Measurements from ENCODE around the gene OXSR1.

OXSR1 gene

DNA sequence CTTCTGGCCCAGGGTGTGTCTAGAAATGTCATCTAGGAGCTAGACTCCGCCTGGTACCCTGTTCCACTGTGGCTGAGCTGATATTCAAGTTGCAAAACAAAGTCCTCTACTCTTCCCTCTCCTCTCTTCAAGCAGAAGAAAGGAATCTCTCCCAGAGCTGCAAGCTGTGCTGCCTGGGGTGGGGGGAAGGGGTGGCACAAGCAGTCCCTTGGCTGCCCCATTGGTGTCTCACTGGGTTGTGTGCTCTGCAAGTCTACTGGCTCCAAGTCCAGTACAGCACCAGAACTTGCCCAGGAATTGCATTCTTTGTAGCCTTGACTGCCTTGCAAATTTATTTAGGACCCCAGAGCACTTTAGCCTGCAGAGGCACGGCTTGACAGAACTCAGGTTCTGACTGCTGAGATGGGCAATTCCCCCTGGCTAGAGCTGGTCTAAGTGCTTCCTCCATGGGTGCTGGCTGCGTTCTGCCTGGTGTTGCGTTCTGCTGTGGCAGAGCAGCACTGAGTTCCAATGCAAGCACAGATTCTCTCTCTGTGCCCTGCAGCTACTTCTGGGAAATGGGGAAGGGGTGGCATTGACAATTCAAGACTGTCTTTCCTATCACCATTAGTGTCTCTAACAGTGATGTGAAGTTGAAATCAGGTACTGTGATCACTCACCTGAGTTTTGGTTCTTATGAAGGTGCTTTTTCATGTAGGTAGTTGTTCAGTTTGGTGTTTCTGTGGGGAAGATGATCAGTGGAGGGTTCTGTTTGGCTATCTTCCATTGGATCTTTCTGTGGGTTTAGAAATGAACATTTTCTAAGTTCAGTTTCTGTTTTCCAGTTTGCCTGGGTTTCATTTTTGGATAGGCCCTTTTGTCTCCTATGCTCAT, 39.5 kb downstream of the OXSR1 start:
- H3K4me3 Mint-ChIP-seq: no peak overlapping the region
- no peaks in the 10 kb centered on the region for H3K27me3 Mint-ChIP-seq
- H3K27ac Mint-ChIP-seq: peak overlapping the region; percentile 40
- H3K4me1 Mint-ChIP-seq: peaks cover 47% of the 10 kb centered on the region
- no peaks in the 10 kb centered on the region for H3K9me3 Mint-ChIP-seq
- H3K36me3 Mint-ChIP-seq (ENCODE audit: low read depth): peaks cover 34% of the 10 kb centered on the region
- DNase-seq: no peak
- ATAC-seq: peak; percentile 17

DNA sequence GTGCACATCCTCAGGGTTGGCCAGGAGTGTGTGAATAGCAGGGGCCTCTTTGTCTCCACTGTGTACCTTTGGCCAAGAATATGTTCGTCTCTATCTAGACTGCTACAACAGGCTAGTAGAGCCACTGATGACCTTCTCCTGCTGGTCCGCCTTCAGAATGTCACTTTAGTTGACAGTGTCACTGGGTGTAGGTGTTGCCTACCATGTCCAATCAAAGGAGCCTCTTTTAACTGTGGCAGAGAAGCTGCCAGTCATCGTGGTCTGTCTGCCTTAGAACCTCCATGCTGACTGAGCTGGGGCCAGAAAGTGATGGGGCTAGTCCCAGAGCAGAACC, 40.1 kb downstream of the OXSR1 start:
- Mint-ChIP-seq H3K4me1 (peaks cover 53% of the 10 kb centered on the region), H3K27me3 (no peaks in the 10 kb centered on the region), H3K4me3 (no peak overlapping the region), H3K27ac (peak overlapping the region; percentile 40), H3K9me3 (no peaks in the 10 kb centered on the region), H3K36me3 (ENCODE audit: low read depth) (peaks cover 31% of the 10 kb centered on the region)
- DNase-seq (peak; percentile 25), ATAC-seq (peak; percentile 82)

DNA sequence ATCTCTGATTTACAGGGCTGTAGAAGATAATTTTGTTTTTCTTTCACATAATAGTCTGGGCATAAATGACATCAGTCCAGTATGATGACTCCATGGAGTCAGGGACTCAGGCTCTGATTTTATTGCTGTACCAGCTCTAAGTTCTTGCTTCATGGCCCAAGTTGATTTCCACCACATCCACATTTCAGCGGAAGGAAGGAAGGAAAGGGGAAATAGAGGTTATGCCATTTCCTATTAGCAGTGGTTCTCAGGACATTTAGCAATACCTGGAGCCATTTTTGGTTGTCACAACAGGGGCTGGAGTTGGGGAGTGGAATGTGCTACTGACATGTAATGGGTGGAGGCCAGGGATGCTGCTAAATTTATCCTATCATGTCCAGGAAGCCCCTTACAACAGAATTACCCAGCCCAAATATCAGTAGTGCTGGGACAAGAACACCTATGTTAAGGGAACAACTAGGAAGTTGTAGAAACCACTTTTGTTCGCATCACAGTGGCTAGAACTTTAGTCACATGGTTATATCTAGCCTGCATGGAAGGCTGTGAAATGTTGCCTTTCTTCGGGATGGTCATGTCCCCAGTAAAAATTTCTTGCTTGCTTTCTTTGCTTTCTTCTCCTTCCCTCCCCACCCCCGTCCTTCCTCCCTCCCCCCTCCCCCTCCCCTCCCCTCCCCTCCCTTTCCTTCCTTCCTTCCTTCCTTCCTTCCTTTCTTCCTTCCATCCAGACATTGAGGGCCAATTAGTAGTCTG, 42.1 kb downstream of the OXSR1 start:
- H3K27ac Mint-ChIP-seq: no peak overlapping the region
- ATAC-seq: no peak
- H3K36me3 Mint-ChIP-seq (ENCODE audit: low read depth): peaks cover 29% of the 10 kb centered on the region

DNA sequence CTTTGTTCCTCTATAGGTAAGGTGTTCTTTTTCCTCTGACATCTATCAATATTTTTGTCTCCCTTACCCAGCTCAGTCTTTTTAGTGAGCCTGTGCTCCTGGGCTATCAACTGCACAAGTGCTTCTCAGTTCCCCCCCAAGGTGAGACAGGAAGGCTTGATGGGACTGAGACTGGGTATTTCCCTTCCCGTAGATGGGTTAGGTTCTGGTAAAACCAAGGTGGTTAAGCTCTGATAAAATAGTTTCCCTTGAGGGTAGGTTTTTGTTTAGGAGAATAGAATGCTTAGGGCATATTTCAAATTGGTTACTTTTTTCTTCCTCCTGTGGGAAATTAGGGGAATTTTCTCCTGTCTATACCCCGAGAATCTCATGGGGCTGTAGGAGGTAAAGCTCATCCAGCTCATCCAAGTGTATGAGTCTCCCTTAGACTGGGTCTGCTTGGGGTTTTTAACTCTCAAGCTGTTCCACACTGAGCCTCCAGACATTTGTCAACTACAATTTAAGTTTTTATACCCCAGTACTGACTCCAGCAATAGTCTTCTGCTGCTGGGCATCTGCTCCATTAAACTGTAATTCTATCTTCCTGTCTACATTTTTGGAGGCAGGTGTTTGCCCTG, 44.9 kb downstream of the OXSR1 start:
- ATAC-seq (peak; percentile 78), DNase-seq (no peak)
- Mint-ChIP-seq H3K4me1 (peaks cover 74% of the 10 kb centered on the region), H3K36me3 (ENCODE audit: low read depth) (peaks cover 32% of the 10 kb centered on the region), H3K4me3 (no peak overlapping the region), H3K27me3 (no peaks in the 10 kb centered on the region), H3K9me3 (no peaks in the 10 kb centered on the region), H3K27ac (peak overlapping the region; percentile 44)

More for the DNA sequence above, 42.1 kb downstream of the OXSR1 start:
- DNase-seq: no peak
- Mint-ChIP-seq H3K27me3 (no peaks in the 10 kb centered on the region), H3K4me3 (no peak overlapping the region), H3K4me1 (peaks cover 67% of the 10 kb centered on the region), H3K9me3 (no peaks in the 10 kb centered on the region)

DNA sequence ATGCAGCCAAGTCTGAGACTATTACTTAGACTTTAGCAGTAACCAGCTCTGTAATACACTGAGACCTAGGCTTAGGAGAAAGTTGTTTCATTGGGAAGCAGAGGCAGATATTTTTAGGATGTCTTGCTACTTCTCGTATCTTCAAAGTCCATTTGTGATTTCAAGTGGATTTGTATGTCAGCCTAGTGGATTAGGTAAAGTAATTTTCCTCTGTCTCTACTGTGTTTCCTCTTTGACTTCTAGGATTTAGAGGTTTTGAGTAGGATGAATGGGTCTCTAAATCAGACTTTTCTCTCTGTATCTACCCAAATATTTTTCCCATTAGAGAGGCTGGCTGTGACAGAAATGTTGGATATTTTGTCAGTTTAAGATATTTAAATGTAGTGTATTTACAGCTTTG, 46.8 kb downstream of the OXSR1 start:
- H3K36me3 Mint-ChIP-seq (ENCODE audit: low read depth): peaks cover 41% of the 10 kb centered on the region
- no peaks in the 10 kb centered on the region for H3K9me3 Mint-ChIP-seq
- no peak overlapping the region for H3K4me3 Mint-ChIP-seq
- H3K4me1 Mint-ChIP-seq: peaks cover 57% of the 10 kb centered on the region
- H3K27ac Mint-ChIP-seq: no peak overlapping the region
- H3K27me3 Mint-ChIP-seq: no peaks in the 10 kb centered on the region
- DNase-seq (no peak), ATAC-seq (no peak)

DNA sequence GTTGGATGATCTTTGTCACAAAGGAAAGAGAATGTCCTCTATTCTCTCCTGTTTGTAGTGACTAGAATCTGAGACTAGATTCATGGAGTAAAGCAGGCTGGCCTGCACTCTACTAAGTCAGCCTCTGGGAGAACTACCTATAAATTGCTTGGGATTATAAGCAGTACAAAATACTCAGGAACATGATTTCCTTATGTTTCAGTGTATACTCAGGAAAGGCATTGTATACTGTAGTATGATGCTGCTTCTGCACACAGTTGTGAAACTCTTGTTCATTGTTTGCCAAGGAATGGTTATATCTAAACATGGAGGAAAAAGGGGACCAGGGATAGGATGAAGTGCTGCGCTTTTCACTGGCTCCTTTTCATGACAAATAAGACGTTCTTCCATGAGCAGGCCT, 49.2 kb downstream of the OXSR1 start:
- Mint-ChIP-seq H3K4me1 (peaks cover 42% of the 10 kb centered on the region), H3K27ac (no peak overlapping the region), H3K27me3 (no peaks in the 10 kb centered on the region), H3K4me3 (no peak overlapping the region), H3K36me3 (ENCODE audit: low read depth) (peaks cover 36% of the 10 kb centered on the region), H3K9me3 (no peaks in the 10 kb centered on the region)
- ATAC-seq: no peak
- no peak for DNase-seq

DNA sequence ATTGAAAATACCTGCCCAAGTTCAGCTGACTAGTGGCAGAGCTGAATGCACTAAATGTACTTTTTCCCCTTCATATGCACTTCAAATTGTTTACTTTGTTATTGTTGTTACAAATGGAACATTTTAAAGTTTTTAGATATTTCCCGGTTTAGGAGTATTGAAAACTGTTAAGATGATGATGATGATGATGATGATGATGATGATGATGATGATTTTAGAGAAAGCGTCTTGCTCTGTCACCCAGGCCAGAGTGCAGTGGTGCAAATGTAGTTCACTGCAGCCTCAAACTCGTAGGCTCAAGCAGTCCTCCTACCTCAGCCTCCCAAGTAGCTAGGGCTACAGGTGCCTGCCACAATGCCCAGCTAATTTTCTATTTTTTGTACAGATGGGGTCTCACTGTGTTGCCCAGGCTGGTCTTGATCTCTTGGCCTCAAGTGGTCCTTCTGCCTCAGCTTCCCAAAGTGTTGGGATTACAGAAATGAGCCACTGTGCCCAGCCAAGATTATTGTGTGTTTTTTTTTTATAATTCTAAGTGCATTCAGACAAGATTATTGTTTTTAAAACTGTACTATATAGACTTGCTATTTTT, 54.4 kb downstream of the OXSR1 start:
- no peak overlapping the region for H3K4me3 Mint-ChIP-seq
- no peaks in the 10 kb centered on the region for H3K9me3 Mint-ChIP-seq
- H3K27ac Mint-ChIP-seq: no peak overlapping the region
- peaks cover 8% of the 10 kb centered on the region for H3K4me1 Mint-ChIP-seq
- H3K36me3 Mint-ChIP-seq (ENCODE audit: low read depth): peaks cover 40% of the 10 kb centered on the region
- H3K27me3 Mint-ChIP-seq: no peaks in the 10 kb centered on the region
- no peak for DNase-seq
- no peak for ATAC-seq

DNA sequence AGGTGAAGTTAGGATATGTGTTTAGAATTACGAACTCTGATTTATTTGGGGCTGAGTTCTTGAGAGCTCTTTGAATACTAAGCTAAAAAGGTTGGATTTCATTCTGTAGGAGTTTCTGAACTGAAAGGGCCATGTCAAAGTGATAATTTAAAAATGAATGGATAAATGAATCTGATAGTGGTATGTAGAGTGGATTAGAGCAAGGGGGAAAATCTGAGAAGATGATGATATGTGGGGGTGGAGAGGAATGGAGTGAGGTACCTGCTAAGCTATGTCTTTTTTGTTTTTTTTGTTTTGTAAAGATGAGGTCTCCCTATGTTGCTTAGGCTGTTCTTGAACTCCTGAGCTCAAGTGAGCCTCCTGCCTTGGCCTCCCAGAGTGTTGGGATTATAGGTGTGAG, 55.7 kb downstream of the OXSR1 start:
- no peaks in the 10 kb centered on the region for H3K9me3 Mint-ChIP-seq
- ATAC-seq (no peak), DNase-seq (no peak)
- H3K4me1 Mint-ChIP-seq: peaks cover 10% of the 10 kb centered on the region
- no peak overlapping the region for H3K4me3 Mint-ChIP-seq
- H3K27me3 Mint-ChIP-seq: no peaks in the 10 kb centered on the region
- no peak overlapping the region for H3K27ac Mint-ChIP-seq
- peaks cover 49% of the 10 kb centered on the region for H3K36me3 Mint-ChIP-seq (ENCODE audit: low read depth)

DNA sequence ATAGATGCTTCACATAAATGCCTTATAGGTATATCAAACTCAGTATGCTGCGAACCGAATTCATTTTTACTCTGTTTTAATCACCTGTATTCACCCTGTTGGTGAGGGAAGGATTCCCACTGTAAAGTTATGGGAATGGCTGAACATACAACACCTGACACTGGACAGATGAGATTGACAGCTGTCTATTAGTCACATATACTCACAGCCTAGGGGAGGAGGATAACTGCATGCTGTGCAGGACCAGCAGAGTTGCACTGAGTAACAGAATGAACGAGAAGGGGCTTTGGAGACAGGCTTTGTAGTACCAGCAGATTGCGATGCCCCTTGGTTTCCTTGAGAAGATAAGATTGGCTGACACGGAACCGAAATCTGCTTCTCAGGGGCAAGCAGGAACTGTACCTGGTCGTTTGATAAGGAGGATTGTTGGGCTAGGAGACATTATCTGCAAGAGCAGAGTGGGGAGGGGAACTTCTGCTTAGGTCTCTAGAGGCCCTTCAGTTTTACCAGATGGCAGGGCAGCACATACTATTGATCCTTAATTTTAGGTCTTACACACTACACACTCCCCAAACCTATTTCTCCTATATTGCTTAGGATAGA, 56.8 kb downstream of the OXSR1 start:
- H3K9me3 Mint-ChIP-seq: no peaks in the 10 kb centered on the region
- no peak overlapping the region for H3K4me3 Mint-ChIP-seq
- H3K4me1 Mint-ChIP-seq: peaks cover 14% of the 10 kb centered on the region
- no peak overlapping the region for H3K27ac Mint-ChIP-seq
- ATAC-seq (no peak), DNase-seq (no peak)
- peaks cover 45% of the 10 kb centered on the region for H3K36me3 Mint-ChIP-seq (ENCODE audit: low read depth)
- H3K27me3 Mint-ChIP-seq: no peaks in the 10 kb centered on the region

DNA sequence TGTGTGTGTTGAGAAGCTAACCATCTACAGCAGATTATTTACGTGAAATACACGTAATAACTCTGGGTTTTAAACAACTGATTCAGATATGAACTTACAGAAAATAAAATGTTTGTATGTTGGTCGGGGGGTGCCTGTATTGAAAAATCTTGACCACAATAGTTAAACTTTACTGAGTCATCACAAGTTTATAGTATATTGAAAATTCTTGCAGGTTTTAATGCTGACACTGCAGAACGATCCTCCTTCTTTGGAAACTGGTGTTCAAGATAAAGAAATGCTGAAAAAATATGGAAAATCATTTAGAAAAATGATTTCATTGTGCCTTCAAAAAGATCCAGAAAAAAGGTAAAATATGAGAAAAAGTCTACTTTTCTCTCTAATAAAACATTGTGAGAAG, 59.0 kb downstream of the OXSR1 start:
- Mint-ChIP-seq H3K9me3 (no peaks in the 10 kb centered on the region), H3K27ac (no peak overlapping the region), H3K27me3 (no peaks in the 10 kb centered on the region), H3K4me3 (no peak overlapping the region), H3K4me1 (peaks cover 14% of the 10 kb centered on the region), H3K36me3 (ENCODE audit: low read depth) (peaks cover 51% of the 10 kb centered on the region)
- DNase-seq (no peak), ATAC-seq (no peak)

DNA sequence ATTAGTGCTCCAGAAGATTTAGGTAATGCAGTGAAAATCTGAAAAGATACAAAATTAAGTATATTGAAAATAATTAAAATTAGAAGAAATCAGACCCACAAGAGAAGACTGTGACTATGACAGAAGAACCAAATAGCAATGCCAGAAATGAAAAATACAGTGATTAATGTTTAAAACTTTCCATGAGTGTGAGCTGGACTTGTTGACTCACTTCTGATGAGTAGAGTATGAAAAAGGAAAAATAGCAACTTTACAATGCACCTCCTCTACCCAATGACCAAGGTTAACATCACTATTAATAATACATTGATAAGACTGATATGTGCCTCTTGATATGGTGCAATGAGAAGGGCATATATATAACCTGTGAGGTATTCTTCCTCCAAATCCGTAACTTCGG, 60.9 kb downstream of the OXSR1 start:
- DNase-seq (no peak), ATAC-seq (no peak)
- no peak overlapping the region for H3K4me3 Mint-ChIP-seq
- H3K27me3 Mint-ChIP-seq: no peaks in the 10 kb centered on the region
- no peaks in the 10 kb centered on the region for H3K9me3 Mint-ChIP-seq
- H3K36me3 Mint-ChIP-seq (ENCODE audit: low read depth): peaks cover 64% of the 10 kb centered on the region
- H3K4me1 Mint-ChIP-seq: peaks cover 8% of the 10 kb centered on the region
- no peak overlapping the region for H3K27ac Mint-ChIP-seq

DNA sequence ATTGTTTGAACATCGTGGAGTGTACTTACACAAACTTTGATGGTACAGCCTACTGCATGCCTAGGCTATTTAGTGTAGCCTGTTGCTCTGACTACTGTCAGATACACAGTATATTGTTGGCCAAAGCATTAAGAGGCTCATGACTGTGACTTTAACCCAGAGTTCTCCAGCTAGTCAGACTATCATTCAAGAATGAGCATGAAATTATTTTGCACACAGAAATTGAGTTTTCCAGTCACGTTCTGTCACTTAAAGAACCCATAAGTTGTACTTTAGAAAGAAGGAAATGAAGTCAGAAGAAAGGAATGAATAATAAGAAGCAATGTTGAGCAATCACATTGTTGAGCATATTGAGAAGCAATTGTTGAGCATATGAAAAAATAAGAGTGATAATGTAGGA, 62.7 kb downstream of the OXSR1 start:
- H3K36me3 Mint-ChIP-seq (ENCODE audit: low read depth): peaks cover 62% of the 10 kb centered on the region

DNA sequence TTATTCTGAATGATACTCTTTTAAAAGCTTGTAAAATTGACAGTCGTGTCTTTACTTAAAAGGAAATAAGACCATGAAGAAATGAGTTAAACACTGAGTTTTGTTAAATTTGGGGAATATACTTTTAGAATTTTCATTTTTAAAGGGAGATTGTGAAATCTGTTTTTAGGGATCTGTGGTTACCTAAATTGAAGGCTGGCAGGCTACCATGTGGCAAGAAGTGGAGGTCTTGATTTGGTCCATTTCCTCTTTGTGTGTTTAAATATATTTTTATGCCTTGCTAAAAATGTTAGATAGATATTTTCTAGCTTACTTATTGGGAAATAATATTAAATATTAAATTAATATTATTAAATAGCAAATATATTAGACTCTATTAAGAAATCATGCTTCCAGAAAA, 63.7 kb downstream of the OXSR1 start:
- no peaks in the 10 kb centered on the region for H3K9me3 Mint-ChIP-seq
- ATAC-seq: no peak
- H3K27me3 Mint-ChIP-seq: no peaks in the 10 kb centered on the region
- H3K4me1 Mint-ChIP-seq: peaks cover 8% of the 10 kb centered on the region
- no peak for DNase-seq
- no peak overlapping the region for H3K4me3 Mint-ChIP-seq
- H3K27ac Mint-ChIP-seq: no peak overlapping the region
- peaks cover 65% of the 10 kb centered on the region for H3K36me3 Mint-ChIP-seq (ENCODE audit: low read depth)

More for the DNA sequence above, 62.7 kb downstream of the OXSR1 start:
- Mint-ChIP-seq H3K27me3 (no peaks in the 10 kb centered on the region), H3K9me3 (no peaks in the 10 kb centered on the region), H3K27ac (no peak overlapping the region), H3K4me1 (peaks cover 8% of the 10 kb centered on the region), H3K4me3 (no peak overlapping the region)
- no peak for DNase-seq
- ATAC-seq: no peak

DNA sequence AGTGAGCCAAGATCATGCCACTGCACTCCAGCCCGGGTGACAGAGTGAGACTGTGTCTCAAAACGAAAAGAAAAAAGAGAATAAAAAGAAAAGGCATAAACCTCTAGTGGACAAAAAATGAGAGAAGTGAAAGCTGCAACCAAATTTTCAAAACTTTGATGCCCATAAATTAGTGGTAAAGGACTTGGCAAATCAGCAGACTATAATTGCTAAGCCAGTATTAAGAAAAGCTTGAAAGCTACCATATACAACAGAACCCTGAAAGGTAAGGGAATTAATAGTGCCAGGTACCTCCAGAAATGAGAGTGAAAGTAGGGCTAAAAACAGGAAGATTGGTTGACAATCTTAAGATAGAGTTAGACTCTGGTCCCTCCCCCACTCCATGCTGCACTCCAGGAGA, 67.4 kb downstream of the OXSR1 start:
- Mint-ChIP-seq H3K27me3 (no peaks in the 10 kb centered on the region), H3K36me3 (ENCODE audit: low read depth) (peaks cover 74% of the 10 kb centered on the region), H3K4me3 (no peak overlapping the region), H3K9me3 (peaks cover 28% of the 10 kb centered on the region), H3K4me1 (no peaks in the 10 kb centered on the region), H3K27ac (no peak overlapping the region)
- DNase-seq: no peak
- no peak for ATAC-seq

Measured in activated naive CD8-positive, alpha-beta T cell treated with anti-CD3 and anti-CD28 coated beads, Interleukin-2, amount 50 U/mL, for 24 hours (primary cell).